Astrocyte of the cerebellum (primary cell): ENCODE results near the gene CCZ1.
"Not testable (repeated sequence)": the region's sequence is repeated elsewhere in the genome, so short reads cannot be mapped to it uniquely, and the experiment has no call there.

Experiments
- DNase-seq: peaks from one replicate; pipeline ENCODE4 v3.0.0-alpha.2; 2011; ENCODE audit warnings: low read depth
- H3K4me3 ChIP-seq: 2 replicates; pipeline ENCODE4 v1.5.1; 2011; ENCODE audit warnings: mild to moderate bottlenecking, low read depth, low read length, moderate library complexity
- CTCF ChIP-seq: IDR thresholded peaks from 2 replicates; pipeline ENCODE4 v1.5.1; 2012; ENCODE audit warnings: low read length, low read depth, moderate library complexity, mild to moderate bottlenecking; ENCODE audit errors: missing control alignments
- in situ Hi-C: cut with HindIII; loops from 2 replicates; pipeline ENCODE4 v1.10.0; 2017; ENCODE audit warnings: low sequenced_read_pairs

CCZ1 gene

GRCh38 chr7:5898480-5899224, at the start of gene CCZ1:
Gene CCZ1, plus strand, starts transcription at chr7:5898733. Its CDS starts 67 bp downstream, at chr7:5898800.
- in situ Hi-C loops, DNase-seq: not testable (repeated sequence)
- peak within 1 kb of the TSS; percentile 42 for H3K4me3 ChIP-seq

- TF ChIP-seq CTCF, result no peak
- no peak for DNase-seq
- in situ Hi-C loops, result no loop called here
- H3K4me3 ChIP-seq, result no peak overlapping the region
Observed at GRCh38 chr7:5850944-5851343, 47.6 kb upstream of the CCZ1 start.

GRCh38 chr7:5854738-5855137, 43.8 kb upstream of the CCZ1 start:
- no peak for DNase-seq
- no peak overlapping the region for H3K4me3 ChIP-seq
- no peak for TF ChIP-seq CTCF
- in situ Hi-C loops, result no loop called here

GRCh38 chr7:5857041-5857575, 41.4 kb upstream of the CCZ1 start:
- H3K4me3 ChIP-seq, in situ Hi-C loops, DNase-seq: not testable (repeated sequence)

GRCh38 chr7:5858494-5858893, 40.0 kb upstream of the CCZ1 start:
- DNase-seq, H3K4me3 ChIP-seq, in situ Hi-C loops: not testable (repeated sequence)

GRCh38 chr7:5861281-5861680, 37.3 kb upstream of the CCZ1 start:
- in situ Hi-C loops, H3K4me3 ChIP-seq, DNase-seq: not testable (repeated sequence)

GRCh38 chr7:5862753-5863366, 35.7 kb upstream of the CCZ1 start:
- DNase-seq, H3K4me3 ChIP-seq, in situ Hi-C loops: not testable (repeated sequence)

- in situ Hi-C loops, DNase-seq, H3K4me3 ChIP-seq: not testable (repeated sequence)
Observed at GRCh38 chr7:5865279-5865931, 33.1 kb upstream of the CCZ1 start.

GRCh38 chr7:5867060-5867459, 31.5 kb upstream of the CCZ1 start:
- in situ Hi-C loops, result no loop called here
- no peak for DNase-seq
- TF ChIP-seq CTCF, result no peak
- H3K4me3 ChIP-seq, result no peak overlapping the region

- H3K4me3 ChIP-seq, DNase-seq, in situ Hi-C loops: not testable (repeated sequence)
Observed at GRCh38 chr7:5868928-5869341, 29.6 kb upstream of the CCZ1 start.
